HepG2 (cell line): ENCODE measurements around the gene CD19. TPM values are rescaled to one million over a fixed set of nuclear protein-coding genes. Genes with fewer than 3 reads are reported as not detected.

ENCODE experiments used
- ATAC-seq: fragments of 200-7000 bp; cut with Tn5 transposase; 3 replicates; pipeline ENCODE4 v1.9.1; 2020; ENCODE audit warnings: mild to moderate bottlenecking, moderate library complexity
- Bru-seq: library from RNA; stranded (reverse); fragments of 400-500 nt; gene quantifications from one replicate; lab custom pipeline; 2021; lab: Mats Ljungman, UMichigan
- BruChase-seq, 2 experiments: library from RNA; stranded (reverse); fragments of 400-500 nt; gene quantifications; one replicate each; lab custom pipeline; 2021; lab: Mats Ljungman, UMichigan
- BruUV-seq: library from RNA; stranded (reverse); fragments of 400-500 nt; replicated peaks from 2 replicates; lab custom pipeline; 2021; lab: Mats Ljungman, UMichigan
- CTCF ChIA-PET: fragments of 300-600 bp; formaldehyde crosslinking; extraction: SDS; loops from one replicate; lab custom pipeline; 2021; ENCODE audit warnings: low total read pairs, inconsistent platforms, low intra/inter-chr PET ratio; lab: Yijun Ruan, JAX
- POLR2A ChIA-PET: fragments of 350-600 bp; sonication (Branson Sonifier 250); formaldehyde crosslinking; loops from one replicate; lab custom pipeline; 2020; ENCODE audit warnings: antibody characterized with exemption, inconsistent platforms; lab: Yijun Ruan, JAX
- DNase-seq: peaks from one replicate; pipeline ENCODE4 v3.0.0-alpha.2; 2015; ENCODE audit warnings: low spot score
- FAIRE-seq: peaks from 3 replicates; lab custom pipeline; 2011; peaks lifted over from hg19 to GRCh38; lab: Jason Lieb, UNC
- H2AFZ ChIP-seq: one replicate; pipeline ENCODE4 v1.6.1; 2011; ENCODE audit warnings: low read length, inconsistent platforms
- H3K27ac ChIP-seq: fragments of 300-600 bp; 3 replicates; pipeline ENCODE4 v1.8.0; 2011; ENCODE audit warnings: mixed run types, mild to moderate bottlenecking, mixed read lengths, low read length, inconsistent platforms; ENCODE audit not compliant: insufficient read depth; ENCODE audit errors: extremely low read length
- H3K27me3 ChIP-seq, 2 experiments: fragments of 200-600 bp in 1 of 2; 2 replicates in 1 of 2; 3 replicates in 1 of 2; pipeline versions ENCODE4 v1.6.0 to v1.8.0; 2011; ENCODE audit warnings: low read length in 2 of 2, mild to moderate bottlenecking in 2 of 2, moderate library complexity in 2 of 2, inconsistent platforms in 1 of 2; ENCODE audit not compliant: insufficient read depth in 2 of 2, control insufficient read depth in 1 of 2
- H3K36me3 ChIP-seq, 2 experiments: fragments of 200-600 bp in 1 of 2; replicated peaks in 1 of 2; 2 replicates in 1 of 2; 3 replicates in 1 of 2; pipeline versions ENCODE4 v1.5.1 to v1.8.0; 2011; ENCODE audit warnings: low read length in 2 of 2, inconsistent platforms in 1 of 2; ENCODE audit not compliant: insufficient read depth in 2 of 2, control insufficient read depth in 1 of 2
- H3K4me1 ChIP-seq: 2 replicates; pipeline ENCODE4 v1.5.1; 2012; ENCODE audit warnings: low read length, inconsistent platforms; ENCODE audit not compliant: insufficient read depth
- H3K4me2 ChIP-seq: 2 replicates; pipeline ENCODE4 v1.6.0; 2011; ENCODE audit warnings: low read depth, low read length, inconsistent platforms
- H3K4me3 ChIP-seq, 3 experiments: fragments of 200-600 bp in 1 of 3; sonication (generic), shearing (Covaris generic) in 1 of 3; replicated peaks in 1 of 3; 2 replicates each; pipeline ENCODE4 v1.5.1; 2011 to 2016; ENCODE audit warnings: low read length in 3 of 3, inconsistent platforms in 2 of 3, low read depth in 2 of 3, mild to moderate bottlenecking in 2 of 3, control low read depth in 1 of 3, mixed read lengths in 1 of 3; ENCODE audit not compliant: insufficient read depth in 1 of 3
- H3K79me2 ChIP-seq: one replicate; pipeline ENCODE4 v1.6.1; 2011; ENCODE audit warnings: low read length, inconsistent platforms; ENCODE audit not compliant: insufficient read depth
- H3K9ac ChIP-seq: 2 replicates; pipeline ENCODE4 v1.6.0; 2011; ENCODE audit warnings: mild to moderate bottlenecking, low read depth, low read length, inconsistent platforms; ENCODE audit not compliant: insufficient read depth
- H3K9me3 ChIP-seq: 2 replicates; pipeline ENCODE4 v1.5.1; 2012; ENCODE audit warnings: mild to moderate bottlenecking, low read length
- H4K20me1 ChIP-seq: 2 replicates; pipeline ENCODE4 v1.6.0; 2011; ENCODE audit warnings: inconsistent platforms, mild to moderate bottlenecking, low read length, moderate library complexity; ENCODE audit not compliant: insufficient read depth
- HNF4A ChIP-seq: sonication (generic); formaldehyde crosslinking; IDR thresholded peaks from 2 replicates; pipeline ENCODE4 v1.4.0; 2020; ENCODE audit warnings: missing genetic modification reagents
- YEATS2 ChIP-seq: sonication (generic); formaldehyde crosslinking; IDR thresholded peaks from 2 replicates; pipeline ENCODE4 v1.4.0; 2020; ENCODE audit warnings: missing genetic modification reagents, borderline replicate concordance
- ZNF274 ChIP-seq: sonication (generic); formaldehyde crosslinking; IDR thresholded peaks from 2 replicates; pipeline ENCODE4 v1.5.1; 2020; ENCODE audit warnings: mild to moderate bottlenecking, missing genetic modification reagents
- ZNF564 ChIP-seq: sonication (generic); formaldehyde crosslinking; IDR thresholded peaks from 2 replicates; pipeline ENCODE4 v1.8.1; 2023; ENCODE audit warnings: mild to moderate bottlenecking, missing genetic modification reagents
- ZNF768 ChIP-seq: sonication (generic); formaldehyde crosslinking; IDR thresholded peaks from 2 replicates; pipeline ENCODE4 v1.4.0; 2020; ENCODE audit warnings: missing genetic modification reagents
- ZNF781 ChIP-seq: sonication (generic); formaldehyde crosslinking; IDR thresholded peaks from 2 replicates; pipeline ENCODE4 v1.5.1; 2020; ENCODE audit warnings: borderline replicate concordance, mild to moderate bottlenecking, missing genetic modification reagents; ENCODE audit errors: not compliant biosample characterization
- WGBS: methylation state at CpG from one replicate; pipeline ENCODE4 v1.1.6; 2017; ENCODE audit warnings: low lambda C conversion rate; 5-methylcytosine and 5-hydroxymethylcytosine counted together
- in situ Hi-C: cut with HindIII; loops from 2 replicates; pipeline ENCODE4 v1.10.0; 2017; ENCODE audit warnings: low pct_unique_long_range_greater_than_20kb; ENCODE audit not compliant: extremely low pct_ligation_motif_present
- intact Hi-C: fragments of 100-400 bp; cut with micrococcal nuclease; formaldehyde crosslinking; loops from one replicate; pipeline ENCODE4 v1.10.0; 2022; ENCODE audit not compliant: unreplicated experiment
- long read RNA-seq, 2 experiments: library from RNA in 1 of 2; library from polyadenylated mRNA in 1 of 2; stranded (forward) in 1 of 2; unstranded in 1 of 2; transcript quantifications; one replicate each; pipeline ENCODE4 v2.0.0, GENCODE V29; 2019 to 2022
- polyA minus RNA-seq, 3 experiments: library from RNA; depleted of rRNA, polyadenylated mRNA; stranded (reverse); fragments of >200 nt; gene quantifications; 2 replicates each; pipeline ENCODE4 v1.2.3, GENCODE V29; 2011; ENCODE audit warnings: low replicate concordance in 1 of 3
- polyA plus RNA-seq, 8 experiments: library from polyadenylated mRNA; depleted of rRNA in 3 of 8; stranded (reverse) in 7 of 8; unstranded in 1 of 8; fragments of >200 nt; fragmentation: Illumina TruSeq in 4 of 8; extraction: Trizol in 4 of 8; gene quantifications; 2 replicates each; pipeline versions ENCODE4 v1.2.1 to v1.2.3, GENCODE V29; 2011 to 2016; ENCODE audit warnings: low read depth in 4 of 8, missing spikeins in 1 of 8, mixed read lengths in 1 of 8; ENCODE audit not compliant: insufficient read depth in 1 of 8
- total RNA-seq, 5 experiments: library from RNA; depleted of rRNA; stranded (reverse); fragments of >200 nt; fragmentation: Illumina TruSeq; extraction: Trizol; gene quantifications; 2 replicates each; pipeline ENCODE4 v1.2.3, GENCODE V29; 2016; ENCODE audit warnings: low read depth in 1 of 5
- TF ChIP-seq, protein P1 (sequence below): sonication (generic); formaldehyde crosslinking; IDR thresholded peaks from 2 replicates; pipeline ENCODE4 v1.5.0; 2020; ENCODE audit warnings: missing genetic modification reagents

Gene CD19
- total RNA-seq (2016; rRNA removed; fragmentation: Illumina TruSeq; extraction: Trizol) (0.48 and 0.55 TPM in 2 replicates), polyA plus RNA-seq (2011; rRNA removed) (1.1 and 1.2 TPM in 2 replicates), polyA minus RNA-seq (2011; rRNA and poly(A)+ RNA removed; ENCODE audit: low replicate concordance) (0.07 and 1.0 TPM in 2 replicates), Bru-seq, nascent RNA (percentile 16 among the genes with signal in this experiment), BruChase-seq, experiment 1, labeled RNA remaining after a 6-hour chase (percentile 19 among the genes with signal in this experiment), BruChase-seq, experiment 2, labeled RNA remaining after a 2-hour chase (percentile 23 among the genes with signal in this experiment)
- 0.26 TPM in 1 of 2 replicates, not detected in the other for total RNA-seq (2016; cell fraction: cytosol; rRNA removed; fragmentation: Illumina TruSeq; extraction: Trizol; ENCODE audit: low read depth)
- 0.34 and 0.37 TPM in 2 replicates for total RNA-seq (2016; cell fraction: insoluble cytoplasmic fraction; rRNA removed; fragmentation: Illumina TruSeq; extraction: Trizol)
- total RNA-seq (2016; cell fraction: membrane; rRNA removed; fragmentation: Illumina TruSeq; extraction: Trizol), result 0.24 TPM in 1 of 2 replicates, not detected in the other
- not detected in 2 replicates for total RNA-seq (2016; cell fraction: nucleus; rRNA removed; fragmentation: Illumina TruSeq; extraction: Trizol)
- polyA plus RNA-seq (2011; cell fraction: cytosol; rRNA removed), result 0.92 and 2.2 TPM in 2 replicates
- polyA plus RNA-seq (2011; cell fraction: nucleus; rRNA removed), result 2.1 and 2.5 TPM in 2 replicates
- 1.6 and 2.5 TPM in 2 replicates for polyA plus RNA-seq (2012)
- 0.05 and 0.07 TPM in 2 replicates for polyA plus RNA-seq (2016; cell fraction: cytosol; fragmentation: Illumina TruSeq; extraction: Trizol; ENCODE audit: low read depth)
- 0.64 and 0.67 TPM in 2 replicates for polyA plus RNA-seq (2016; cell fraction: insoluble cytoplasmic fraction; fragmentation: Illumina TruSeq; extraction: Trizol; ENCODE audit: low read depth)
- 0.10 TPM in 1 of 2 replicates, not detected in the other for polyA plus RNA-seq (2016; cell fraction: membrane; fragmentation: Illumina TruSeq; extraction: Trizol; ENCODE audit: low read depth)
- polyA plus RNA-seq (2016; cell fraction: nucleus; fragmentation: Illumina TruSeq; extraction: Trizol; ENCODE audit: insufficient read depth, low read depth), result 0.32 and 0.45 TPM in 2 replicates
- polyA minus RNA-seq (2011; cell fraction: cytosol; rRNA and poly(A)+ RNA removed), result not detected in 2 replicates
- polyA minus RNA-seq (2011; cell fraction: nucleus; rRNA and poly(A)+ RNA removed), result 0.39 and 0.75 TPM in 2 replicates
- long read RNA-seq, experiment 1, partial matches to known transcripts, result 5 of 5 reads
- long read RNA-seq, experiment 1, other reads (novel, unspliced or antisense), result 0 of 5 reads
- long read RNA-seq, experiment 2, partial matches to known transcripts, result 2 of 2 reads
- long read RNA-seq, experiment 2, other reads (novel, unspliced or antisense), result 0 of 2 reads

GRCh38 chr16:28931801-28932225 lies at the start of gene CD19:
Gene CD19 (plus strand): TSS chr16:28931971. CDS start chr16:28932001, 30 bp downstream.
- 64% methylated on average over 10 of the region's 10 CpGs for WGBS

More at GRCh38 chr16:28931801-28932225, at the start of gene CD19:
- CTCF ChIA-PET, result no interaction called here
- H3K27ac ChIP-seq, result no peak within 1 kb of the TSS
- no peak for FAIRE-seq
- DNase-seq, result no peak
- POLR2A ChIA-PET, result no interaction called here
- intact Hi-C loops (no loop called here), in situ Hi-C loops (no loop called here)
- no peaks in the 10 kb centered on the region for H3K36me3 ChIP-seq
- ATAC-seq, result no peak
- no peaks in the 10 kb centered on the region for H4K20me1 ChIP-seq
- no peak within 1 kb of the TSS for H2AFZ ChIP-seq
- no peaks in the 10 kb centered on the region for H3K9me3 ChIP-seq
- BruUV-seq, result no TSS peak
- H3K4me3 ChIP-seq, result no peak within 1 kb of the TSS
- no peaks in the 10 kb centered on the region for H3K27me3 ChIP-seq
- H3K4me1 ChIP-seq, result peaks cover 72% of the 10 kb centered on the region
- H3K9ac ChIP-seq, result no peak within 1 kb of the TSS
- TF ChIP-seq HNF4A (CRISPR knock-in tag), result no peak
- no peak for TF ChIP-seq YEATS2 (CRISPR knock-in tag)
- TF ChIP-seq ZNF781, result no peak
- TF ChIP-seq, protein P1, sequence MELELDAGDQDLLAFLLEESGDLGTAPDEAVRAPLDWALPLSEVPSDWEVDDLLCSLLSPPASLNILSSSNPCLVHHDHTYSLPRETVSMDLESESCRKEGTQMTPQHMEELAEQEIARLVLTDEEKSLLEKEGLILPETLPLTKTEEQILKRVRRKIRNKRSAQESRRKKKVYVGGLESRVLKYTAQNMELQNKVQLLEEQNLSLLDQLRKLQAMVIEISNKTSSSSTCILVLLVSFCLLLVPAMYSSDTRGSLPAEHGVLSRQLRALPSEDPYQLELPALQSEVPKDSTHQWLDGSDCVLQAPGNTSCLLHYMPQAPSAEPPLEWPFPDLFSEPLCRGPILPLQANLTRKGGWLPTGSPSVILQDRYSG (CRISPR knock-in tag), result no peak
- no peak for TF ChIP-seq ZNF564 (CRISPR knock-in tag)
- TF ChIP-seq ZNF768 (CRISPR knock-in tag), result peak; percentile 90
- no peak for TF ChIP-seq ZNF274 (CRISPR knock-in tag)
- peak within 1 kb of the TSS; percentile 9; the same call in 1 of the 2 replicates for H3K4me2 ChIP-seq
- H3K79me2 ChIP-seq, result no peaks in the 10 kb centered on the region
